Heart left ventricle (tissue), 16 donors: ENCODE results near the gene SLC12A8. TPM values are rescaled to one million over a fixed set of nuclear protein-coding genes. Genes with fewer than 3 reads are reported as not detected.

Source experiments
- ATAC-seq, 4 donors: fragments of 200-7000 bp; cut with Tn5 transposase; one replicate each; pipeline ENCODE4 v1.9.1; 2020 to 2022; ENCODE audit warnings: moderate library complexity in 4 of 4, mild to moderate bottlenecking in 3 of 4, moderate number of reproducible peaks in 1 of 4
- DNase-seq, 5 donors: peaks; one replicate each; pipeline ENCODE4 v3.0.0-alpha.2; 2020
- H3K27ac ChIP-seq, 12 donors: fragments of 200-600 bp; sonication (generic) in 4 of 12; one replicate each; pipeline versions ENCODE4 v1.5.0 to v1.8.0; 2016 to 2022; ENCODE audit warnings: mild to moderate bottlenecking in 2 of 12
- H3K27me3 ChIP-seq, 9 donors: fragments of 200-600 bp; sonication (generic) in 2 of 9; one replicate each; pipeline versions ENCODE4 v1.5.1 to v1.8.0; 2016 to 2022; ENCODE audit warnings: mild to moderate bottlenecking in 3 of 9
- H3K36me3 ChIP-seq, 9 donors: fragments of 200-600 bp; sonication (generic) in 2 of 9; one replicate each; pipeline versions ENCODE4 v1.5.0 to v1.8.0; 2018 to 2022; ENCODE audit warnings: mild to moderate bottlenecking in 2 of 9
- H3K4me1 ChIP-seq, 12 donors: fragments of 200-600 bp; sonication (generic) in 4 of 12; one replicate each; pipeline versions ENCODE4 v1.5.0 to v1.8.0; 2016 to 2022; ENCODE audit warnings: mild to moderate bottlenecking in 3 of 12
- H3K4me3 ChIP-seq, 12 donors: fragments of 200-600 bp; sonication (generic) in 4 of 12; one replicate each; pipeline versions ENCODE4 v1.5.0 to v1.8.0; 2017 to 2022; ENCODE audit warnings: mild to moderate bottlenecking in 9 of 12, moderate library complexity in 4 of 12
- H3K9me3 ChIP-seq, 12 donors: fragments of 200-600 bp; sonication (generic) in 4 of 12; one replicate each; pipeline versions ENCODE4 v1.5.0 to v1.8.0; 2016 to 2022; ENCODE audit warnings: mild to moderate bottlenecking in 1 of 12
- CTCF ChIP-seq, 12 donors: fragments of 200-600 bp; sonication (generic) in 4 of 12; IDR thresholded peaks; one replicate each; pipeline versions ENCODE4 v1.5.0 to v1.8.0; 2018 to 2022; ENCODE audit warnings: antibody characterized with exemption in 12 of 12, mild to moderate bottlenecking in 5 of 12
- POLR2A ChIP-seq, 2 donors: fragments of 450-650 bp; IDR thresholded peaks; one replicate each; pipeline ENCODE4 v1.6.1; 2017; ENCODE audit warnings: antibody characterized with exemption in 2 of 2, mild to moderate bottlenecking in 2 of 2, moderate library complexity in 2 of 2
- WGBS, 4 donors: extraction: QIAGEN DNeasy Blood & Tissue Kit in 2 of 4; methylation state at CpG; one replicate each; pipeline versions ENCODE4 v1.1.5 to v1.1.7; 2013 to 2018; 5-methylcytosine and 5-hydroxymethylcytosine counted together
- intact Hi-C, 10 donors: fragments of 100-400 bp; cut with DNase I; formaldehyde crosslinking; loops; one replicate each; pipeline versions ENCODE4 v1.11.1 to v1.14.2; 2022
- polyA plus RNA-seq, 2 donors: library from polyadenylated mRNA; stranded (reverse); fragments of 200-250 nt; gene quantifications; one replicate each; pipeline ENCODE4 v1.2.3, GENCODE V29; 2013
- total RNA-seq, 9 donors: library from RNA; depleted of rRNA in 2 of 9; stranded (reverse); fragments of >200 nt in 2 of 9; fragmentation: NEBNext Ultra II Directional in 3 of 9; extraction: Animal tissue kit (Norgen Biotek cat#: 25700) in 3 of 9; gene quantifications; one replicate each; pipeline versions ENCODE4 v1.1.0 to v1.2.4, GENCODE V29; 2016 to 2023
- donor health status: ischemic (EF 13 %, LVEDD 7.1; RV severe dilation, severe dysfunction).
- donor health status: healthy with polysubstance abuse.
- donor health status: DM: no; HTN: yes; CAD: no.
- donor health status: DM: no; HTN: no; CAD: no.
- donor health status: ischemic (EF 25% LVEDD 6.9; RV normal size, moderate dysfunction).
- donor health status: ischemic (EF 25% LVEDD 5.7; RV mildly dilated, moderate dysfunction).
- donor health status: healthy.
- donor health status: DM: yes; HTN: yes; CAD: no.
- donor health status: ischemic (EF 35%, LVEDD 5.7; RV mildly dilated, moderate dysfunction).
- donor health status: nonischemic (EF 11% LVEDD 7.7; RV severe dilation, severe dysfunction).
- donor health status: DM: yes; HTN: yes; CAD: no.
- donor health status: PGD.
- donor health status: ischemic (EF 29% LVEDD 5.4; RV normal size, mild dysfunction).
- donor health status: nonischemic (EF 23%, LVEDD 6.1; RV moderate dilation, normal function).

The SLC12A8 gene
- total and polyA plus RNA-seq, 11 donors: 0.09 to 1.9 (median 0.68) TPM; not detected in 3

- WGBS, 4 donors: 79 to 84% (median 82%) methylated on average over 12 of the region's 12 CpGs
- H3K4me3 ChIP-seq: no peak overlapping the region
- H3K27me3 ChIP-seq: no peaks in the 10 kb centered on the region
- DNase-seq (no peak), ATAC-seq (no peak)
- intact Hi-C loops: loop anchor here in 1 of 10 donors (10.0 kb wide), 1 partner anchor 242 kb away; no protein-coding TSS in a partner anchor
- no peak overlapping the region for H3K27ac ChIP-seq
- H3K9me3 ChIP-seq: no peaks in the 10 kb centered on the region
- no peak for TF ChIP-seq POLR2A (IDR thresholded peaks at IDR 0.05)
- TF ChIP-seq CTCF (IDR thresholded peaks at IDR 0.05): no peak
- no peaks in the 10 kb centered on the region for H3K4me1 ChIP-seq
- H3K36me3 ChIP-seq: no peaks in the 10 kb centered on the region
These were observed 20.1 kb downstream of the SLC12A8 start for GRCh38 chr3:125192190-125193035.

- TF ChIP-seq CTCF (IDR thresholded peaks at IDR 0.05) (no peak), POLR2A (IDR thresholded peaks at IDR 0.05) (no peak)
- ATAC-seq (no peak), DNase-seq (no peak)
- intact Hi-C loops: loop anchor here in 1 of 10 donors (10.0 kb wide), 1 partner anchor 243 kb away; no protein-coding TSS in a partner anchor
- H3K9me3 ChIP-seq: no peaks in the 10 kb centered on the region
- H3K4me3 ChIP-seq: no peak overlapping the region
- no peaks in the 10 kb centered on the region for H3K27me3 ChIP-seq
- no peaks in the 10 kb centered on the region for H3K4me1 ChIP-seq
- H3K27ac ChIP-seq: no peak overlapping the region
- no peaks in the 10 kb centered on the region for H3K36me3 ChIP-seq
- 79 to 89% (median 84%) methylated on average over 7 of the region's 7 CpGs for WGBS, 4 donors
These were observed 20.8 kb downstream of the SLC12A8 start for GRCh38 chr3:125191730-125192129.

GRCh38 chr3:125191256-125191655, 21.3 kb downstream of the SLC12A8 start:
- Histone ChIP-seq H3K27ac (no peak overlapping the region), H3K9me3 (no peaks in the 10 kb centered on the region), H3K27me3 (no peaks in the 10 kb centered on the region), H3K4me1 (peaks cover 0 to 4% (median 0%) of the 10 kb centered on the region in 12 donors), H3K36me3 (no peaks in the 10 kb centered on the region), H3K4me3 (no peak overlapping the region)
- WGBS, 4 donors: 83 to 88% (median 85%) methylated on average over 4 of the region's 4 CpGs
- intact Hi-C loops: loop anchor here in 1 of 10 donors (10.0 kb wide), 1 partner anchor 244 kb away; no protein-coding TSS in a partner anchor
- TF ChIP-seq POLR2A (IDR thresholded peaks at IDR 0.05) (no peak), CTCF (IDR thresholded peaks at IDR 0.05) (no peak)
- DNase-seq (no peak), ATAC-seq (no peak)

GRCh38 chr3:125190786-125191185, 21.8 kb downstream of the SLC12A8 start:
- intact Hi-C loops: loop anchor here in 1 of 10 donors (10.0 kb wide), 1 partner anchor 244 kb away; no protein-coding TSS in a partner anchor
- no peak for DNase-seq
- ATAC-seq: no peak

More at GRCh38 chr3:125190786-125191185, 21.8 kb downstream of the SLC12A8 start:
- peaks cover 0 to 4% (median 0%) of the 10 kb centered on the region in 12 donors for H3K4me1 ChIP-seq
- 52 to 65% (median 55%) methylated on average over 3 of the region's 3 CpGs for WGBS, 4 donors
- no peak for TF ChIP-seq CTCF (IDR thresholded peaks at IDR 0.05)
- no peaks in the 10 kb centered on the region for H3K9me3 ChIP-seq
- no peaks in the 10 kb centered on the region for H3K36me3 ChIP-seq
- no peaks in the 10 kb centered on the region for H3K27me3 ChIP-seq
- H3K4me3 ChIP-seq: no peak overlapping the region
- H3K27ac ChIP-seq: no peak overlapping the region
